ENCODE results near the gene MEGF8.

GRCh38 chr19:42412661-42413076 is 87.2 kb downstream of the MEGF8 start:
- no peak for TF ChIP-seq CTCF (IDR thresholded peaks at IDR 0.05; ENCODE audit: low read depth, low read length)
- TF ChIP-seq EZH2phosphoT487 (IDR thresholded peaks at IDR 0.05; ENCODE audit: low read depth) = no peak
